DOHH2 (cell line): ENCODE data around the gene KCTD3.

Experiments used
- CTCF ChIP-seq: fragments of 200-600 bp; sonication (generic); IDR thresholded peaks from one replicate; pipeline ENCODE4 v1.5.1; 2014; ENCODE audit warnings: antibody characterized with exemption, mild to moderate bottlenecking, low read depth, low read length; ENCODE audit not compliant: poor library complexity, severe bottlenecking
- EZH2phosphoT487 ChIP-seq: fragments of 200-600 bp; sonication (generic); IDR thresholded peaks from 2 replicates; pipeline ENCODE4 v1.6.1; 2017; ENCODE audit warnings: borderline replicate concordance, mild to moderate bottlenecking, antibody characterized with exemption, low read length, moderate library complexity, mixed read lengths

DNA sequence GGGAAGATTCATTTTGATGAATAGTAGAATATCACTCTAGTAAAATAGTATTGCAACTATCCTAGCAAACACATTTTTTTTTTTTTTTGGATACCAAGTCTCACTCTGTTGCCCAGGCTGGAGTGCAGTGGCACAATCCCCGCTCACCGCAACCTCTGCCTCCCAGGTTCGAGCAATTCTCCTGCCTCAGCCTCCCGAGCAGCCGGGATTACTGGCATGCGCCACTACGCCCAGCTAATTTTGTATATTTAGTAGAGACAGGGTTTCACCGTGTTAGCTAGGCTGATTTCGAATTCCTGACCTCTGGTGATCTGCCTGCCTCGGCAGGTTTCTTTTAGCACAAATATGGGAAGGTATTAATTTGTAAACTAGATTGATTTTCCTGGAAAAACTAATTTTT lies 33.8 kb downstream of the KCTD3 start:
- no peak for TF ChIP-seq CTCF
- TF ChIP-seq EZH2phosphoT487: no peak
